Brain pericyte (primary cell): ENCODE measurements around the gene UGT1A7.

Experiments
- DNase-seq: peaks from one replicate; pipeline ENCODE4 v3.0.0-alpha.2; 2012; ENCODE audit warnings: low read depth, low spot score

The UGT1A7 gene

GRCh38 chr2:233760043-233760442, 78.3 kb downstream of the UGT1A7 start, which contains the start of gene UGT1A1:
UGT1A1 (plus strand) TSS chr2:233760270; CDS start chr2:233760288, 18 bp downstream.
- DNase-seq: no peak

- no peak for DNase-seq
Measured at GRCh38 chr2:233761040-233761769, 79.5 kb downstream of the UGT1A7 start.

- DNase-seq: no peak
Measured at GRCh38 chr2:233764264-233764663, 82.6 kb downstream of the UGT1A7 start.

GRCh38 chr2:233764761-233765160, 83.1 kb downstream of the UGT1A7 start:
- DNase-seq: no peak

- no peak for DNase-seq
Measured at GRCh38 chr2:233766416-233766815, 84.7 kb downstream of the UGT1A7 start.

GRCh38 chr2:233768076-233768475, 86.4 kb downstream of the UGT1A7 start:
- no peak for DNase-seq

- no peak for DNase-seq
Measured at GRCh38 chr2:233769260-233769659, 87.6 kb downstream of the UGT1A7 start.

- no peak for DNase-seq
Measured at GRCh38 chr2:233772153-233772552, 90.5 kb downstream of the UGT1A7 start.

- DNase-seq: no peak
Measured at GRCh38 chr2:233772583-233772982, 90.9 kb downstream of the UGT1A7 start.

GRCh38 chr2:233773854-233774253, 92.2 kb downstream of the UGT1A7 start:
- DNase-seq: no peak

GRCh38 chr2:233775414-233775813, 93.7 kb downstream of the UGT1A7 start:
- DNase-seq: no peak

- DNase-seq: no peak
Measured at GRCh38 chr2:233778030-233778429, 96.3 kb downstream of the UGT1A7 start, which contains the start of gene MROH2A. MROH2A (plus strand) TSS chr2:233778330; CDS start chr2:233779359, 1,029 bp downstream.

GRCh38 chr2:233779722-233780121, 98.0 kb downstream of the UGT1A7 start:
- DNase-seq: no peak

GRCh38 chr2:233780771-233781170, 99.1 kb downstream of the UGT1A7 start:
- no peak for DNase-seq

GRCh38 chr2:233789554-233789953, 107.9 kb downstream of the UGT1A7 start:
- no peak for DNase-seq

- no peak for DNase-seq
Measured at GRCh38 chr2:233791151-233791882, 109.6 kb downstream of the UGT1A7 start.

- no peak for DNase-seq
Measured at GRCh38 chr2:233791883-233792329, 110.2 kb downstream of the UGT1A7 start.

- DNase-seq: no peak
Measured at GRCh38 chr2:233792720-233793119, 111.0 kb downstream of the UGT1A7 start.

GRCh38 chr2:233793465-233794127, 111.9 kb downstream of the UGT1A7 start:
- no peak for DNase-seq

GRCh38 chr2:233794128-233794658, 112.5 kb downstream of the UGT1A7 start:
- no peak for DNase-seq

- no peak for DNase-seq
Measured at GRCh38 chr2:233795735-233796171, 114.1 kb downstream of the UGT1A7 start.

GRCh38 chr2:233796254-233796653, 114.6 kb downstream of the UGT1A7 start:
- DNase-seq: no peak
